IPS-18c (cell line): ENCODE data around the gene GTF3C1.

Source experiments
- H3K4me3 ChIP-seq: 2 replicates; pipeline ENCODE4 v1.7.0; 2013; ENCODE audit warnings: low read depth, mild to moderate bottlenecking, low read length, moderate library complexity; ENCODE audit not compliant: insufficient read depth
- H3K9me3 ChIP-seq: one replicate; pipeline ENCODE4 v1.6.1; 2013; ENCODE audit warnings: mild to moderate bottlenecking, low read length, moderate library complexity; ENCODE audit not compliant: control insufficient read depth, insufficient read depth

Gene GTF3C1

DNA sequence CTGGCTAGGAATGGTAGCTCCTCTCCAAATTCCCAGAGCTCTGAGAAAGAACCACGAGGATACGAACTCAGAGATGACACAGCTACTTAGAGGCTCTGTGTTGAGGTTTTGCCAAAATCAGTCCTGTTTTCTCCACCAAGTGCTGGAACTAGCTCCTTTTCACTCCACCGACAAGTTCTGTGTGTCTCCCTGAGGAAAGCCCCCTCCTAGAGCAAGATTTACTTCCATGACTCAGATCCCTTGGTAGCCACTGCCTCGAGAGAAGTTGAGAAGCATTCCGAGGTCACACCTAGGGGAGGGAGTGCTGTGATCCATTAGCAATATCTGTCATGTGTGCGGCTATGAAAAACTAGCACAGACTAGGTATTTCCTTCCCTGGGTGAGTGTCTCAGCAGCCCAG lies 117.2 kb downstream of the GTF3C1 start:
- H3K9me3 ChIP-seq: no peaks in the 10 kb centered on the region
- no peak overlapping the region for H3K4me3 ChIP-seq

DNA sequence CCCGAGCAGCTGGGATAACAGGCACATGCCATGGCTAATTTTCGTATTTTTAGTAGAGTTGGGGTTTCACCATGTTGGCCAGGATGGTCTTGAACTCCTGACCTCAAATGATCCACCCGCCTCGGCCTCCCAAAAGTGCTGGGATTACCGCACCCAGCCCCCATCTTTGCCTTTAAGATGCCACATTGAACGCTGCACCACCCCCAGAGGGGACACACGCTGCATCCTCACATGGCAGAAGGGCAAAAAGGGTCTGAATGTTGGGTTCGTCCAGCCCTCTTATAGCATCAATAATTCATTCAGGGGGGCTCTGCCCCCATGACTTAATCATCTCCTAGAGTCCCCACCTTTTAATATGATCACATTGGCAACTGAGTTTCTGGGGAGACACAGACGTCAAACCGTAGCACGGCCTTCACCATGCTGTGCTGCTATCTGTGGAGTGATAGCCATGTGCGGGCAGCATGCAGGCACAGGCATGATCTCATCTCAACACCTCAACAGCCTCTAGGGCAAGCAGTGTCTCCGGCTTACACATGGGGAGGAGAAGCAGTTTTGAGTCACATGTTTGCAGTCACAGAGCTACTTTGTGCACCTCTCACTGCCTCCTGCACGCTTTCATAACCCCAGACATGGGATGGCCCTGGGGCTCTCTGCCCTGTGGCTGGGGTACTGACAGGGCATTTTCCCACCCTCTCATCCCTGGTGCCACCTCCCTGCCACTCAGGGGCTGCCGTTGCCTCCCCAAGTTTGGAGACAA lies 117.8 kb downstream of the GTF3C1 start:
- H3K9me3 ChIP-seq: no peaks in the 10 kb centered on the region
- no peak overlapping the region for H3K4me3 ChIP-seq

DNA sequence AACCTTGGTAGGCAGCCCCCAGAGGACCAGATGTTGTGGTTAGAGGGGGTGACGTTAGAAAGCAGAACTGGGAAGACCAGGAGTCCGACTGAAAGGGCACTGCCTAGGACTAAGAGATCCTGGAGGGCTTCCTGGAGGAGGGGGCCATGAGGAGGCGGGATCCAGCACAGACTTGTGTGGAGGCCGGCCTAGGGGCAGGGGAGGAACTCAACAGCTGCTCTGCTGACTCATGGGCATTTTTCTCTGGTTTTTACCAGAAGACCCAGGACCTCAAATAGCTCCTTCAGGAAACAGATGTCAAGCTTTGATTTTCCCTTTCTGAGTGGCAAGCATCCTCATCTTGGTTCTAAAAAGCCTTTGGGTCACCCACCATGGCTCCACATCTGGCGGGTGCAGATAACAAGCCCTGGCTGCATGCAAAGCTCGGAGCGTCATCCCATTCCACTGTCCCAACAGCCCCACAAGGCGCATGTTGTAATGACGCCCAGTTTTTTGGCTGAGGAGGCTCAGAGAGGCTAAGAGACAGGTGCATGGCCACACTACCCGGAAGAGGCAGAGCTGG lies 118.7 kb downstream of the GTF3C1 start:
- Histone ChIP-seq H3K4me3 (no peak overlapping the region), H3K9me3 (no peaks in the 10 kb centered on the region)

DNA sequence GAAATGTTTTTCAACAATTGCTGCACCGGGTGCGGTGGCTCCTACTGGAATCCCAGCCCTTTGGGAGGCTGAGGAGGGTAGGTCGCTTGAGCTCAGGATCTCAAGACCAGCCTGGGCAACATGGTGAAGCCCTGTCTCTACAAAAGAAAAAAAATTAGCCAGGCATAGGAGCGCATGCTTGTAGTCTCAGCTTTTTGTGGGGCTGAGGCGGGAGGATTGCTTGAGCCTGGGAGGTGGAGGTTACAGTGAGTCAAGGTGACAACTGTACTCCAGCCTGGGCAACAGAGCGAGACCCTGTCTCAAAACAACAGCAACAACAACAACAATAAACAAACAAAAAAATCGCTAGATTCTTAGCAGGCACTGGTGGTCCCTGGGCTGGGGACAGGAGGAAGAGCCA lies 119.2 kb downstream of the GTF3C1 start:
- Histone ChIP-seq H3K4me3 (no peak overlapping the region), H3K9me3 (no peaks in the 10 kb centered on the region)

DNA sequence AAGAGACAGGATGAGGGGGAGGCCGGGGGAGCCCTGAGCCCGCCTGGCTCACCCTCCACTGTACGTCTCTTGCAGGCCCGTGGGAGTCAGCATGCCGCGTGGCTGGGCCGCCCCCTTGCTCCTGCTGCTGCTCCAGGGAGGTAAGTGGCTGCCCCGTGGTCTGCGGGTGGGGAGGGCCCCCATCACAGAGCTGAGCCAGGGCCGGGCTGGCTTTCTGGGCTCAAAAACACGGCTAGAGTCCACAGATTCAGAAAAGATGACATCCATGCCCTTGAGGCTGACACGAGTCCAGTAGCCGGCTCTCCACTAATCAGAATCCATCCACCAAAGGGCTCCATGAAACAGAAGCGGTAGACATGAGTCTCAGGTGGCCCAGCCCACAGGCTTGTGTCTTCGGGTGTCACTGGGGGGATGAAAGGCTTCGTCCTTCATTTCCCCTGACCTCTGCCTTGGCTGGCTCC lies 119.7 kb downstream of the GTF3C1 start:
- no peak overlapping the region for H3K4me3 ChIP-seq

DNA sequence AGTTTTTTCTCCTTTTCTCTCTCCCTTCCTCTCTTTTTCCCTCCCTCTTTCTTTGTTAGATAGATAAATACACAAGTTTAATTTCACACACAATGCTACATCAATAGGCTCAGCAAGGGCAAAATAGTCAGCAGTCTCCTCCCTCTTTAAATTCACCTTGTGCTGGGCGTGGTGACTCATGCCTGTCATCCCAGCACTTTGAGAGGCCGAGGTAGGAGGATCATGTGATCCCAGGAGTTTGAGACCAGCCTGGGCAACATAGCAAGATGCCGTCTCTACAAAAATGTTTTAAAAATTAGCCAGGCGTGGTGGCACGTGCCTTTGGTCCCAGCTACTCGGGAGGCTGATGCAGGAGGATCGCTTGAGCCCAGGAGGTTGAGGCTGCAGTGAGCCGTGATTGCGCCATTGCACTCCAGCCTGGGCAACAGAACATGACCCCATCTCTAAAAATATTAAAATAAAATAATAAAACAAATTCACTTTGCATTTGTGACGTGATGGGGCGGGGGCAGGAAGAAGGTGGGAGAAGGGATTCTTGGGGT lies 120.3 kb downstream of the GTF3C1 start:
- H3K9me3 ChIP-seq: no peaks in the 10 kb centered on the region
- H3K4me3 ChIP-seq: no peak overlapping the region

More for the DNA sequence above, 119.7 kb downstream of the GTF3C1 start:
- no peaks in the 10 kb centered on the region for H3K9me3 ChIP-seq

DNA sequence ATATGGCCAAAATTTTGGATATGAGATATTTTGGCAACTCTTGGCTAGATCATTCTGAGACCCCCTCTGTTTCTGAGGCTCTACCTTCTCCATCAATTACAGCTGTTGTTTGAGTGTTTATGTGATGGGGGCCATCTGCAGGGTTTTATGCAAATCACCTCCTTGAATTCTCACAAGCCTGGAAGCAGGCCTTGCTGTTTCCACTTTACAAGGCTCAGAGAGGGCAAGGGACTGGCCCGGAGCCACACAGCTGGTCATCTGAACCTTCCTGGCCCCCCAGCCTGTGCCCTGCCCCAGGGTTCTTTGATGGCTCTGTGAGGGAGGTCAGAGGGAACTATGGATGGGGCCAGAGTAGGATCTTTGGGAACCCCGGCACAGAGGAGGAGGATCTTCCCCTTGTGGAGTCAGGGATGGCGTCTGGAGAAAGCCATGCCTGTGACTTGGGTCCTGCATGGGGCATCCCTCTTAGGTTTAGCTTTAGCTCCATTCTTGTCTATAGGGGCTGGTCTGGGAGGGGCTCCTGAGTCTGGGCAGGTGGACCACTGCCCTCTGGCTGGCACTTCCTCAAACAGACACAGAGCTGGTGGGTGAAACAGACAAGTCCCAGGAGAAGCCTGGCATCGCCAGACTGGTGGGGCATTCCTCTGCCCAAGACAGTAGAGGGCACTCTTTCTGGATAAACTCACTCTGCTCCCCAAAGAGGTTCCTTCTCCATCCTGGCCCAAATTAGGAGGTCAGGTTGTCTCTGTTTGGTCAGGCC lies 121.5 kb downstream of the GTF3C1 start:
- Histone ChIP-seq H3K4me3 (no peak overlapping the region), H3K9me3 (no peaks in the 10 kb centered on the region)

DNA sequence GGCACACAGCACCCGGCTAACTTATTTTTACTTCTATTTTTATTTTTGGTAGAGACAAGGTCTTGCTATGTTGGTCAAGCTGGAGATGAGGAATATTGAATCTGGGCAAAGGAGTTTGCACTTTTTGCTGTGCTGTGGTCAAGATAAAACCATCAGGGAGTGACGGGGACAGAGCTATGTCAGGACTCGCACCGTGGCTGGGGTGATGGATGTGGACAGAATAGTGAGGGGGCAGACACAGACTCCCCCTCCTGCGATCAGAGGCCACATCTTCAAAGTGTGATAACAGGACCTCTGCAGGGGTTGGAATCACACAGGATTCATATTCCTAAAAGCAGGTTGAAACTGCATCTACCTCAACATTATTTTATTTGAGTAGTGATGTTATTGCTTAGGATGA lies 122.2 kb downstream of the GTF3C1 start:
- H3K9me3 ChIP-seq: no peaks in the 10 kb centered on the region
- no peak overlapping the region for H3K4me3 ChIP-seq

DNA sequence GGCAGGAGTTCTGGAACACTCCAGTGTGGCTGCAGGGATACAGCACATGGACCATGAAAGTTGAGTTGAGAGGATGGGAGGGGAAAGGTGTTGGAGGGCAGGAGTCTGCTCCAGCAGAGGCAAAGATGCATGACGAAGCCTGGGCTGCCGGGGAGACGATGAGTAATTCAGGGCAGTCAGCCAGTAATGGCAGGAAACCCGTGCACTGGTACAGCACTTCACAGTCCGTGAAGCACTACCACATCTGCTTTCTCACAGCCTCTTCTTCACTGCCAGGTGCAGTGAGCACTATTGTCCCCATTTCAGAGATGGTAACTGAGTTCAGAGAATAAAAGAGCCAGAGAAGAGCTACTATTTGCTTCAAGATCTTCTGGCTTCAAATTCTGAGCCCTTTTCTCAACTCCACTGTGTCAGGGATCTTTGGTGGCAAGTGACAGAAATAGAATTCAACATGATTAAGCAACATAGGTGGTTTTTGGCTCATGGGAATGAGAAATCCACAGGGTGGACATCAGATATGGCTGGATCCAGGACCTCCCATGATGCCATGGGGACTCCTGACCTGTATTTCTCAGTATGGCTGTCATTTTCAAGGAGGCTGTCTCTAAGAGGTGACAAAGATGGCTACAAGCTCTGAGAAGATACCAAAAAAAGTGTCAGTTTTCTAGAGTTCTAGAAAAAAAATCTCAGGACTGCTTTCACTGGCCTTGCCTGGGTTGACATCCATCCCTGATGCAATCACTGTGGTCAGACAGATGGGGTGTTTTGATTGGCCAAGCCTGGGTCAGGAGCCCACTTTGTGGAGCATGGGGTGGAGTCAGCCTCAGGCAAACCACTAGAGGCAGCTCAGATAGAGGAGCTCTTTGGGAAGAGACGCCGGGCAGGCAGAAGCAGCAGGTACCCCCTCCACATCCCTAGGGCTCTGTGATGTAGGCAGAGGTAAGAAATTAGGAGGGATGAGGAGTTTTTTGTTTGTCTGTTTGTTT lies 123.0 kb downstream of the GTF3C1 start:
- H3K9me3 ChIP-seq: no peaks in the 10 kb centered on the region
- no peak overlapping the region for H3K4me3 ChIP-seq

DNA sequence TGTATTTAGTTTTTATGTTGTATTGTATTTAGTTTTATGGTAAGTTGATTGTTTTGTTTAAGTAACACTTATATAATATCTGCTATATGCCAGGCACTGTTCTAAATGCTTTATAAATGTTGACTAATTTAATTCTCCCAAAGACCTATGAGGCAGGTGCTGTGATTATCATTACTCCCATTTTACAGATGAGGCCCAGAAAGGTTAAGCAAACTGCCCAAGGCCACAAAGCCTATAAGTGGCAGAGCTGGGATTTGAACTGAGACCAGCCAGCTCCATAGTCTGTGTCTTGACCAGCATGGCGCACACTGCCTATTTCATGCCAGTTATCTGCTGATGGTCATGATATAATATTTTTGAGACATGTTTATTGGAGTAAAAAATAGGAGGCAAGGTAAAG lies 123.8 kb downstream of the GTF3C1 start:
- Histone ChIP-seq H3K9me3 (no peaks in the 10 kb centered on the region), H3K4me3 (no peak overlapping the region)

DNA sequence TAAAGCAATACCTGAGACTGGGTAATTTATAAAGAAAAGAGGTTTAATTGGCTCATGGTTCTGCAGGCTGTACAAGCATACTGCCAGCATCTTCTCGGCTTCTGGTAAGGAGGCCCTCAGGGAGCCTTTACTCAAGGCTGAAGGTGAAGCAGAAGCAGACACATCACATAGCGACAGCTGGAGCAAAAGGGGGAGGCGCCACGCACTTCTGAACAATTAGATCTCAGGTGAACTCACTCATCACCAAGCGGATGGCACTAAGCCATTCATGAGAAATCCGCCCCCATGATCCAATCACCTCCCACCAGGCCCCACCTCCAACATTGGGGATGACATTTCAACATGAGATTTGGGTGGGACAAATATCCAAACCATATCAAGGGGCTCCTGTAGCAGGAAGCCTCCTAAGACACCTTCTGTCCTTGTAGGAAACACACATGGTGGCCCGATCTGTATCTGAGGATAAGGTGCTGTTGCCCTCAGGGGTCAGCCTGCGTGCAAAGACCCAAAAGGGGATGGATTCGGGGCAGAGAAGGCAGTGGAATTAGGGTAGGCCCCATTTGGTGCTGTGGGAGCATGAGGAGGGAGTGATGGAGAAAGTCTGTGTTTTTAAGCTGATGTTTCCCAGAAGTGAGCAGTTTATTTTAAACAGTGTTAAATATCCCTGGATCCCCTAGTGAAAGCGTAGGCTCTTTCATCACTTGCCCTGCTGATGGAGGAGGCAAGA lies 124.8 kb downstream of the GTF3C1 start:
- H3K4me3 ChIP-seq: no peak overlapping the region
- H3K9me3 ChIP-seq: no peaks in the 10 kb centered on the region

DNA sequence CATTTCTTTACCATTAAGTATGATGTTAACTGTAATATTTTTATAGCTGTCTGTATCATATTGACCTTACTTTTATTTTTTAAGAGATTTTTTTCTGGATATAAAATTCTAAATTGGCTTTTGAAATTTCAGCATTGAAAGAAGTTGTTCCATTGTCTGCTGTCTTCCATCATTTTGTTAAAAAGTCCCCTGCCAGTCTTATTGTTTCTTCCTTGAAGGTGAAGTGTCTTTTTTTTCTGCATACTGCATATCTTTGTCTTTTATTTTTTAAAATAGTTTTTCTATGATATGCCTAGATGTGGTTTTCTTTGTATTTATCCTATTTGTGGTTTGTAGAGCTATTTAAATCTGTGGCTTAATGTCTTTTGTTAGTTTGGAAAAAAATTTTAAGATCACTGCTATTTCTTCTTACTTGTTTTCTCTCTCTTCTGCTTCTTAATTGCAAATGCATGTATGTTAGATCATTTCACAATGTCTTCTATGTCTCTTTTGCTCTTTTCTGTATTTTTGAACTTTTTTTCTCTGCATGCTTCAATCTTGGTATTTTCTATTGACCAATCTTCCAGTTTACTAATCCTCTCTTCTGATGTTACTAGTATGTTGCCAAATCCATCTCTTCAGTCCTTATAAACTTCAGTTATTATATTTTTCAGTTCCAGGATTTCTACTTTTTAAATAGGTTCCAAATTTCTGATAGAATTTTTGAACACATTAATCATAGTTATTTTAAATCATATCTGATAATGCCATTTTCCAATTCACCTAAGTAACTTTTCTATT lies 127.6 kb downstream of the GTF3C1 start:
- no peaks in the 10 kb centered on the region for H3K9me3 ChIP-seq
- no peak overlapping the region for H3K4me3 ChIP-seq

DNA sequence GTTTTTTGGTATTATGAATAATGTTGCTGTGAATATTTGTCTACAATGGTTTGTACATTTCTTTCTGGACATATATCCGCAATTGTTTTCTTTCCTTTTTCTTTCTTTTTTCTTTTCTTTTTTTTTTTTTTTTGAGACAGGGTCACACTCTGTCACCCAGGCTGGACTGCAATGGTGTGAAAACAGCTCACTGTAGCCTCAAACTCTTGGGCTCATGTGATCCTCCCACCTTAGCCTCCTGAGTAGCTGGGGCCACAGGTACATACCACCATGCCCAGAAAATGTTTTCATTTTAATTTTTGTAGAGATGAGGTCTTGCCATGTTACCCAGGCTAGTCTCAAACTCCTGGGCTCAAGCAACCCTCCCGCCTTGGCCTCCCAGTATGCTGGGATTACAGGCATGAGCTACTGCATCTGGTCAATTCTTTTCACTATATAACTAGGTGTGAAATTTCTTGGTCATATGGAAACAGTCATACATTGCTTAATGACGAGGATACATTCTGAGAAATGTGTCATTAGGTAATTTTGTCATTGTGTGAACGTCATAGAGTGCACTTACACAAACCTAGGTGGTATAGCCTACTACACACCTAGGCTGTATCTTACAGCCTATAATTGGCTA lies 132.6 kb downstream of the GTF3C1 start:
- Histone ChIP-seq H3K4me3 (no peak overlapping the region), H3K9me3 (no peaks in the 10 kb centered on the region)

DNA sequence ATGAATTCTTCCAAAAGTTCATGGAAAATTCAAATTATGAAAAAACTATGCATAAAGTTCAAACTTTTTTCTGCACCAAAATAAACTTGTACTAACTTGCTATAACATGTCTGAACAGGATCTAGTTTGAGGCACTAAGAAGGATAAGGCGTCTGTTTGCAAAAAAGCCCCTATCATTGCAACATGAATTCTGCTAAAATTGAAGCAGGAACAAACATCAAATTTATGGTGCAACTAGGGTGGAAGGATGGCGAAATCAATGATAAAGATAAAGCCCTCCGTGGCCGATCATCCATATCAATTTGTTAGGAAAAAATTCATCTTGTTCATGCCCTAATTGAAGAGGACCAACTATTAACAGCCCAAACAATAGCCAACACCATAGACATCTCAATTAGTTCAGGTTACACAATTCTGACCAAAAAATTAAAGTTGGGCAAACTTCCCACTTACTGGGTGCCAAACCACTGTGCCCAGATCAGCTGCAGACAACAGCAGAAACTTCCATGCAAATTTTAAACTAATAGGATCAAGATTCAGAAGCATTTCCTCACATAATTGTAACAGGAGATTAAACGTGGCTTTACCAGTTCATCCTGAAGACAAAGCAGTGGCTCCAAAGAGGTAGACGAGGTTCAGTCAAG lies 134.8 kb downstream of the GTF3C1 start:
- no peak overlapping the region for H3K4me3 ChIP-seq
- peaks cover 2% of the 10 kb centered on the region for H3K9me3 ChIP-seq

DNA sequence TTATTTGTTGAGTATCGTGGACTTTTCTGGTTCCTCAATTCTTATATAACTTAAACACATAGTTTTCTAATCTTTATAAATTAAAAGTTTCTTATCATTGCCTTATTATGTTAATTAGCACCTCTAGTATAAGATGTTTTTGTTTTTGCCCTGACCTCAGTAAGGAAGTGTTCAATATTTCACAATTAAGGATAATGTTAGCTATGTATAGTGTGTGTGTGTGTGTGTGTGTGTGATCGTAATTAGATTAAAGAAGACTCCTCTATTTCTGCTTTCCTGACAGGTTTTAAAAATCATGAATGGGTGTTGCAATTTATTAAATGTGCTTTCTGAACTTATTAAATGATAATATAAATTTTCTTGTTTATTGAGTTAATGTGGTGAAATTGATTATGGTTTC lies 135.8 kb downstream of the GTF3C1 start:
- Histone ChIP-seq H3K4me3 (no peak overlapping the region), H3K9me3 (peaks cover 2% of the 10 kb centered on the region)
